Stimulated activated CD8-positive, alpha-beta memory T cell treated with anti-CD3 and anti-CD28 coated beads, Interleukin-15, amount 100 ng/mL, for 4 hours (primary cell): ENCODE measurements around the gene WFIKKN1.
"Not testable (repeated sequence)": the region's sequence is repeated elsewhere in the genome, so short reads cannot be mapped to it uniquely, and the experiment has no call there.

Experiments used
- DNase-seq, 2 donors: peaks; one replicate each; pipeline ENCODE4 v3.0.0-alpha.2; 2020; ENCODE audit warnings: low read depth in 2 of 2

WFIKKN1 gene

GRCh38 chr16:595094-595528, 35.7 kb upstream of the WFIKKN1 start:
- DNase-seq = no peak

DNA sequence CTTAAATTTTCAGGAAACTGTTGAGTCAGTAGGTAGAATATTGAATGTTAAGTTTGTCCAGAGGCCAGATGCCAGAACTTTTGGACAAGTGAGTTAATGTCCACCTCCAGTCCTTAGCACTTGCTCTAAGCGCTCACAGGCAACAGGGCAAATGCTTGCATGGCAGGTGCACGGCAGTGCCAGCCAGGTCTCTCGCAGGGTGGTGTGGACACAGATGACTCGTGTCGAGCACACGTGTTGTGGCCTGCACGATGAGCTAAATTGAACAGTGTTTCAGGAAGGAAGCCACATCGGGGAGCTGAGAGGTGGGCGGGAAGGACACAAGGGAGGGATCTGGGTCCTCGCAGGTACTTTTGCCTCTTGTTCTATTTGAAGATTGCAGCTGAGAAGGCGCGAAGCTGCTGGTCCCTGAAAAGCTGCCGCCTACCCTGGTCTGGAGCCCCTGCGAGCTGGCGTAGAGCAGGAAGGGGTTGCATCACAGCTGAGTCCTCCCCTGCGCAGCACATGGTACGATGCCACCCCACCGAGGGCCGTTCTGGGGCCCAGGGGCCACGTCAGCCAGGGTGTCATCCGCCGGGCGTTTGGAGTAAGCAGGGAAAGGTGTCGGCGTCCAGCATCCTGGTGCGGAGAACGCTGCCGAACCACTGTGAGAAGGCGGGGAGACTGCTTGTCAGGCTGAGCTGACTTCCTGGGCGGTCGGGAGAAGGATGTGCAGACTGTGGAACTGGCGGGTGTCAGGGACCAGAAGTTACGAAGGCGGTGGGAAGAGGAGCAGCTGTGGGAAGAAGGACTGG, 34.6 kb upstream of the WFIKKN1 start:
- no peak for DNase-seq

- no peak for DNase-seq
Measured at GRCh38 chr16:596736-597060, 34.1 kb upstream of the WFIKKN1 start.

DNA sequence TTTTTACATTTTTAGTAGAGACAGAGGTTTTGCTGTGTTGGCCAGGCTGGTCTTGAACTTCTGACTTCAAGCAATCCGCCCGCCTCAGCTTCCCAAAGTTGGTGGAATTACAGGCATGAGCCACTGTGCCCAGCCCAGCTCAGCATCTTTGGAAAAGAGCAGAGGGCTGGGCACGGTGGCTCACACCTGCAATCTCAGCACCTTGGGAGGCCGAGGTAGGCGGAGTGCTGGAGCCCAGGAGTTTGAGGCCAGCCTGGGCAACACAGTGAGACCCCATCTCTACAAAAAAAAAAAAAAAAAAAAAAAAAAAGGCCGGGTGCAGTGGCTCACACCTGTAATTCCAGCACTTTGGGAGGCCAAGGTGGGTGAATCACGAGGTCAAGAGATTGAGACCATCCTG, 33.1 kb upstream of the WFIKKN1 start:
- DNase-seq = not testable (repeated sequence)

DNA sequence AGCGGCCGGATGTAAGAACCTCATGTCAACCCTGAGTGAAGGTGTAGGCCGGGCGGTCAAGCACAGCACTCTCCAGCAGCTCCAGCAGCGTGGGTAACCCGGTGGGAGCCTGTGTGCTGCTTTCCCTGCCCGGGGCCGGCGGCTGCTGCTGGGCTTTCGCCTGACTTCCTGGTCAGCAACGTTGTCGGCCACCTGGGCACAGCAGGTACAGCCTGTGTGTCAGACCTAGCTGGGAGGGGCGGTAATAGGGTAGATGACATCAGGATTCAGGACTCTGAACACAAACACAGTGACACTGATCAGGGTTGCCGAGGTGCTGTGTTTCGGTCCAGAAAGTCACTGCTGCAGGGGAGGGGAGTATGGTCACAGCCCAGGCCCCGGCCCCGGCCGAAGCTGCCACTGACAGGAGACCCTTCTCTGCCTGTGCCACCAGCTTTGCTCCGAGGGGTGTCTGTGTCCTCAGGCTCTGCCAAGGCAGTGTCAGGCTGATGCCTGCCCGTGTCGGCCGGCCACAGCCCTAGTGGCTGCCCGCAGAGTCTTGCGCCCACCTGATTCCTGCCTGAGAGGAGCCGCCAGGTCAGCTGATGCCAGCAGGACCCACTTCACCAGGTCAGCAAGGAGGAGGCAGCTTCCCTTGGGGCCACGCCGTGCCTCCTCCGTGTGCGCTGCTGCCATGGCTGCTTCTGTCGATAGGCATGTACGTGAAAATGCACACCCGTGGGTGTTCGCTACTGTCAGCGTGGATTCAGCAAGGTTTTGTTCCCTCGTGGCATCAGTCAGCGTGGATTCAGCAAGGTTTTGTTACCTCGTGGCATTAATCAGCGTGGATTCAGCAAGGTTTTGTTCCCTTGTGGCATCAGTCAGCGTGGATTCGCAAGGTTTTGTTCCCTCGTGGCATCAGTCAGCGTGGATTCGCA, 31.7 kb upstream of the WFIKKN1 start:
- DNase-seq = no peak

GRCh38 chr16:600781-601180, 30.0 kb upstream of the WFIKKN1 start:
- DNase-seq = no peak

DNA sequence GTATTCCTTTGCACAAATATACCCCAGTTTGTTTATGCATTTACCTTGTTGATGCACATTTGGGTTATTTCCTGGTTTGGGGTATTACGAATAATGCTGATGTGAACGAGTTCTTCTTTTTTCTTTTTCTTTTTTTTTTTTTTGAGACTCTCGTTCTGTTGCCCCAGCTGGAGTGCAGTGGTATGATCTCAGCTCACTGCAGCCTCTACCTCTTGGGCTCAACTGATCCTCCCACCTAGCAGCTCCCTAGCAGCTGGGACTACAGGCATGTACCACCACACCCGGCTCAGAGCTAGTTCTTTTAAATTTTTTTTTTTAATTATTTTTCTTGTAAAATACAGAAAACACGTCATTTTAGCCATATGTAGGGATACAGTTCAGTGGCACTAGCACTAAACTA, 26.9 kb upstream of the WFIKKN1 start:
- DNase-seq = no peak

DNA sequence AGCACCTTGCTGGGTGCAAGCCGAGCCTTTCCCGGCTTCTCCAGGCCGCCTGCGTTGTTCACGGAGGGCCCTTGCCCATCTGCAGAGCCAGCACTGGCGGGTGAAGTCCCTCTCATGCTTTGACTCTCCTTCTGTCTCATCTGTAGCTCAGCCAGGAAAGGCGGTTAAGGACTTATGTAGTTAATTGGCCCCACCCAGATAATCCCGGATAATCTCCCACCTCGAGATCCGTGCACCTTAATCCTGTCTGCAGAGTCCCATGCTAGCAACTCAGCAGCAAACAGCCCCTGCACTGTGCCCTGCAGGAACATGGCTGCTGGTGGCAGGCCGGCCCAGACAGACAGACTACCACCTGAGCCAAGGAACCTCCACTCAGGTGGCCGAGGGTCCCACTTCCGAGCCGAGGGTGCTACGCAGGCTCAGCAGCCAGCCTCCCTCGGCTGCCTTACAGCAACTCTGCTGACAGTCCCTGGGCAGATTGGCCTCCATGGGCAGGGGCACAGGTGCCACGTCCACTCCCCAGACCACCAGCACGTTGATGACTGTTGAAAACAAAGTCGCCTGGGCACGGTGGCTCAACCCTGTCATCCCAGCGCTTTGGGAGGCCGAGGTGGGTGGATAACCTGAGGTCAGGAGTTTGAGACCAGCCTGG, 24.0 kb upstream of the WFIKKN1 start:
- no peak for DNase-seq

GRCh38 chr16:608019-608418, 22.8 kb upstream of the WFIKKN1 start:
- DNase-seq = no peak

DNA sequence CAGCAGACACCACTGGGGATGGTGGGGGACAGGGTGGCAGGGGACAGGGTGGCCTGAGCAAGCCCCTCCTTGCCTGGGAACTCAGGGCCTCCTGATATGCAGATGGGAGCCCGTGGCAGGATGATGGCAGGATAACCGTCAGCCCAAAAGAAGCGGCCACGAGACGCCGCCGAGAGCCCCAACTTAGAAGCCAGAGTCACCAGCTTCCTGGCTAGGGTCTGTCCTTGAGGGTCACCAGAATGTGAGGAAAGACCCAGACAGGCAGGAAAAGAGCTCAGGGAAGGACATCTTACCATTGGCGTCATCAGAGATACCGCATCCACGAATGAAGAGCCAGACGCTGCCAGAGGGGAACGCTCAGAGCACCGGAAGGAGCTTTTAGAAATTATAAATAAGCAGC, 21.5 kb upstream of the WFIKKN1 start:
- DNase-seq = no peak

GRCh38 chr16:609984-610383, 20.8 kb upstream of the WFIKKN1 start:
- DNase-seq = no peak

DNA sequence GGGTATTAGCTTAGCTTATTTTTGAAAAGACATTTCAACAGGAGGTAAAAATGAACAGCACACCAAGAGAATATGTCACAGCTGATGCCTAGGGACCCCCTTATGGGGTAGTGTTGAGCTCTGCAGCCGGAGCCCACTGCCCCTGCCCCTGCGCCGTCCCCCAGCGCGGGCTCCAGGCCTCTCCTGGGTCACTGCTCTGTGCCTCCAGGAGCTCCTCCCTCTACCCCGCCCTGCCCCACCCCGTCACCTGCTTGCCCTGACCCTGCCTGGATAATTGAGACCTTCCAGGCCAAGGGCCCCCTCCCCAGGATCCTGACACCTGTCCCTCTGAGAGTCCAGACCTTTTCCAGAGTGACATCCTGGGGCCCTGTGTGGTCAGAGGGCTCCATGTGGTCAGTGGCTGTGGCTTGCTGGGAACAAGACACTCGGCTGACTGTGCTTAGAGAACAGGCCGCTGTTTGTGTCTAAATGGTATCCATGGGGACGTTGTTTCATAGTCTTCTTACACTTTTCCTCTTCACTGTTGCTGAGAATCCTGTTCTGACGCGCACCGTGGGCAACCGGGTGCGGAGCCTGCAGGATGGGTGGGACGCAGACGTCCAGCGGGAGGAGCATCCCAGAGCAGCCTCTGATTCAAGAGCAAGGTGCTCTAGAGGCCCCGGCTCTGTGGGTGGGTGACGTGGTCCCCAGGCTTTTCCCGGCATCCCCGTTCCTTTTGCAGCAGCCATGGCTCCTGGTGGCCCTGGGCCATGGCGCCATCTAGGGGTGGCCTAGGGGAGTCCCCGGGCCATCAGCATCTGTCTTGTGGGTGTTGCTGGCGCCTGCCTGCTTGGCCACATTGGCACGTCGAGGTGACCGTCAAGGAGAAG, 20.0 kb upstream of the WFIKKN1 start:
- DNase-seq = peak in 1 of 2 donors; percentile 23

DNA sequence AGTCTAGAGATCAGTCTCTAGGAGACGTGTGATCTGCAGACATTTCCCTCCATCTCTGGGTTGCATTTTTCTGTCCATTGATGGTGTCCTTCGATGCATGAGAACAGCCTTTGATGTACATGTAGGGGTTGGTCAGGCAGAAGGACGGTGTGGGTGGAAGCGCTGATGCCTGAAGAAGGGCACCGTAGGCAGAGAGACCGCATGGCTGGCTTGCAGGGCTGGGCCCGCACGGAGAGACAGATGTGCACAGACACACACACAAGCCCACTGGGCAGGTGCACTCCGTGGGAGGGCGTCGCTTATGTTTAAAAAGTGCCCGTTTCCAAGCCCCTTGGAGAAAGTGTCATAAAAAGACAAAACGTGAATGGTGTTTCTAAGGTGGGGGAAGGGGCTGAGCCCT, 15.7 kb upstream of the WFIKKN1 start:
- DNase-seq = no peak

DNA sequence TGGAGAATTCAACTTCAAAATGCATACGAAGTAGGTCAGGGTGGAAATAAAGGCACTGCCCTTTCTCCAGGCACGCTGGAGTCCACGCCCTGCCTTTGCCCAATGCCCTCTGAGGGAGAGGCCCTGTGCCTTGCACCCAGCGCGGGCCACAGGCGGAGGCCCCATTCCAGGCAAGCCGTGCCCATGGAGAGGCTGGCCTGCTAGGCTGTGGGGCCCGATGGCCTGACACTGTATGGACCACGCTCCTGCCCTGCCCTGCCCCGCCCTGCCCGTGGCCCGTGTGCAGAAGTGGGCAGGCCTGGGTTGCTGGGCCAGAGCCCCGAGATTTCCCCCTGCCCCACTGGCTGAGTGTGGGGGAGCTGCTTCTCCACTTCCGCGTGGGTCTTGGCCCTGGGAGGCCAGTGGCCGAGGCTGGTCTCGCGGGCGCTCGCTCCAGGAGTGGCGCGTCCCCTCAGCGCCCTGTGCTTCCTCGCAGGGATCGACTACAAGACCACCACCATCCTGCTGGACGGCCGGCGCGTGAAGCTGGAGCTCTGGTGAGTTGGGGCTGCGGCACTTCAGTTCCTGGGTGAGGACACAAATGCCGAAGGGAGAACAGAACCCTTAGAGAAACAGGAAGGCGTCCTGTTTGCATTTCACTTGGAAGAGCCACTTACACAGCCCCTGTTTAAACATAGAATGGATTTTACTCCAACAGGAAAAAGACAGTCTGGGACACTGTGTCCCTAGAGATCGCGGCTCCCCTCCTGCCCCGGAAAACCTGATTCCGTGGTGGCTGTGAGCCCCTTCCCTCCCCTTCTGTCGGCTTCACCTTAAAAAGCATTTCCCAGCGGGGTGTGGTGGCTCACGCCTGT, 13.8 kb upstream of the WFIKKN1 start:
- no peak for DNase-seq

DNA sequence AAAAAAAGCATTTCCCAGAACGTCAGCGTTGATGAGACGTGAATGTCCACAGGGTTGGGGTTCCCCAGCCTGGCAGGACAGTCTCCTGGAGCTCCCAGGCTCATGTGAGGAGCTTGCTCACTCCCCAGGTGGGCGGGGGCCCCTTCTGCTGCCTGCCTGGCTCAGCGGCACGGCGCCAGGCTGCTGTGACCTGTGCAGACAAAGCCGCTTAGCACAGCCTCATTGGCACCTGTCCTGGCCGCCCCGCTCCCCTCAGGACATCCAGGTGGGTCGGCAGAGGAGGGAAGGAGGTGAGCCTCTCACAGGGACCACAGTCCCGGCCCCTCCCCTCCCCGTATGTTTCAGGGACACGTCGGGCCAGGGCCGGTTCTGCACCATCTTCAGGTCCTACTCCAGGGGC, 12.9 kb upstream of the WFIKKN1 start:
- DNase-seq = no peak

- DNase-seq = no peak
Measured at GRCh38 chr16:619476-620100, 11.2 kb upstream of the WFIKKN1 start.

DNA sequence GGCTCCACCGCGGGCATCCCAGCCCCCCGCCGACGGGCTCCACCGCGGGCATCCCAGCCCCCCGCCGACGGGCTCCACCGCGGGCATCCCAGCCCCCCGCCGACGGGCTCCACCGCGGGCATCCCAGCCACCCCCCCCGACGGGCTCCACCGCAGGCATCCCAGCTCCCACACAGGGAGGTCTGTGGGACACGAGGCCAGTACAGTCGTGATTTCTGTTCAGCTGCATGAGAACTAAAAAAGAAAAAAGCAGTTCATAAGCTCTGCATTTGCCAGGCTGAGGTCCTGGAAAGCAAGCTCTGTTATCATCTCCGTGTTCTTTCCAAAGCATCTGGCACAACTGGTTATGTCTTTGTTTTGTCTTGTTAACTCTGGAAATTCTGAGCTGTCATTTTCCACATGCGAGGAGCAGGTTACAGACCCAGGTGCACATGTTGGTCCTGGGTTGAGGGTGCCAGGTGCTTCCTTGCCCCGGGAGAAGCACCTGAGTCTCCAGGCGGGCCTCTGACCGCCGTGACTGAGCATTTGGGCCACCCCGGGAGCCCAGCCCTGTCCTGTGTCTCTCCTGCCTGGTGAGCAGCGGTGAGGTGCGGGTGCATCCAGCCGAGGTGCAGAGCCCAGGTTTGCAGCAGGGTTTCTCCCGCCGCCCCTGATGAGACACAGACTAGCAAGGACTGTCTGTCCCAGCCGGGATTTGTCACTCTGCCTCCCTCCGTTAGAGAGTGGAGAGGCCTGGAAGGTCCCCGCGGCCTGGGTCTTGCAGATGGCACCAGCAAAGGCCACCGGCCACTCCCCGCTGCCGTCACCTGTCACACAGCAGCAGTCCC, 9.9 kb upstream of the WFIKKN1 start:
- DNase-seq = no peak

- DNase-seq = no peak
Measured at GRCh38 chr16:621526-622105, 9.2 kb upstream of the WFIKKN1 start.

- no peak for DNase-seq
Measured at GRCh38 chr16:622920-623280, 7.9 kb upstream of the WFIKKN1 start.
